ENCODE data around the gene MED4.

Gene MED4, protein sequence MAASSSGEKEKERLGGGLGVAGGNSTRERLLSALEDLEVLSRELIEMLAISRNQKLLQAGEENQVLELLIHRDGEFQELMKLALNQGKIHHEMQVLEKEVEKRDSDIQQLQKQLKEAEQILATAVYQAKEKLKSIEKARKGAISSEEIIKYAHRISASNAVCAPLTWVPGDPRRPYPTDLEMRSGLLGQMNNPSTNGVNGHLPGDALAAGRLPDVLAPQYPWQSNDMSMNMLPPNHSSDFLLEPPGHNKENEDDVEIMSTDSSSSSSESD

DNA sequence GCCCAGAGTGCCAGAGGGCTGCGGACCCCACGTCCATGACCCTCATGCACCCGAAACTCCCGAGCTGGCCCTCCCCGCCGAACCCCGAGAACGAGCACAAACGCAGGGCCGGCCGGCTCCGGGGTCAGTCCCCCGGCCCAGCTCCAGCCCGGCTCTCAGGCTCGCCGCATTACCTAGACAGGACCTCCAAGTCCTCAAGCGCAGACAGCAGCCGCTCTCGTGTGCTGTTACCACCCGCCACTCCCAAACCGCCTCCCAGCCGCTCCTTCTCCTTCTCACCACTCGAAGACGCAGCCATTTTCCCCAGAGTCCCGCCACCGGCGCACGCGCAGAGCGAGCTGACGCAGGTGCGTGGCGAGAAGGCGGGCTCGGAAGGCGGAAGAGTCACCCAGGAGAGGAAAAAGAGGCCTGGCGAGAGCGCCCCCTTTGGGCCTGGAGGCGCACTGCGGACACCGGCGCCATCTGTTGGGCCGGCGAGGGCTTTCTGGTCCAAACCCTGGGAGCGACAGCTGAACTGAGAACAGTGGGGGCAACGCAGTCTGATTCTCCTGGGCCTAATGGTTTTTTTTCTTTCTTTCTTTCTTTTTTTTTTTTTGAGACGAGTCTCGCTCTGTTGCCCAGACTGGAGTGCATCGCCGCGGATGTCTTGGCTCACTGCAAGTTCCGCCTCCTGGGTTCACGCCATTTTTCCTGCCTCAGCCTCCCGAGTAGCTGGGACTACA lies at the start of gene MED4:
MED4 (minus strand) TSS at position 324 of the 722 bp plus-strand sequence; CDS start at position 298, 26 bp downstream.
- peak; percentile 91 to 98 (median 93) for DNase-seq (ENCODE audit: low read depth in 3 of 3)

DNA sequence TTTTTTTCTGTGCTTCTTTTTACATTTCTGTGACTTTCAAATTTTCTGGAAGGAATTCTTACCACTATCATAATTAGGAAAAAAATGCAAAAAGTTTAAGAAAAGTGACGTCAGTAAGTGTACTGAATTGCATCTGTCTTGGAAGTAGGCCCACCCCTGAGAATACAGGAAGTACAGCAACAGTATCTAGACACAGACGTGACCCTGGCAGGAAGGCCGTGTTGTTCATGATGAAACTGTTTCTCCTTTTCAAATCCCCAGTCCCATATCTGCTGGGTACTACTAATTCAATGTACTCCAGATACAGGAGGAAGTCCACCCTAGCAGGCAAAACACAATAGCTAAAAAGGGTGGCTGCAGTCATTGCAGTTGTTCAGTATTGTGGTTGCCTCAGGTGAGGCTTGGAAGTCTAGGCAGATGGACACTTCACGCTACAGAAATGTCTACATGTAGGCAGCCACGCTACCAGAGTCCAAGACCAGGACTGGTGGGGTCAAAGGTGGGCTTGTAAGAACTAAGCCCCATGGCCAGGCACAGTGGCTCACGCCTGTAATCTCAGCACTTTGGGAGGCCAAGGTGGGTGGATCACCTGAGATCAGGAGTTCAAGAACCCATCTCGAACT lies 49.6 kb upstream of the MED4 start:
- no peak for DNase-seq (ENCODE audit: low read depth in 3 of 3)

DNA sequence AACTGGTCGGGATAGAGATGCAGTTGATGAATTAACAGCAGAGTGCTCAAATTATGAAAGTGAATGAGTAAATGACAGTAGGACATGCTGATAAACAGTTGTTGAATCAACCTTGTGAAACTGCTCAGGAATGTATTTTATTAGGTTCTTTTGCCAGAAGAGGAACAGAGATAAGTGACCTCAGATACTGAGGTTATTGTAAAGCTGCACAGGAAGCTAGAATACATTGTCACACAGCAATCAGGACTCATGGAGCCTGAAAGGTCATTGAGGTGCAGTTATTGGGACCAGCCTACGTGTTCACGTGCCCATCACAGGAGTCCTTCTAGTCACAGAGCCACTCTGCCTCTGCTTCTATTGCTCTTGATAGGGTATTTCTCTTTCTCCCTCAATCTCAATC lies 47.5 kb upstream of the MED4 start:
- DNase-seq (ENCODE audit: low read depth in 3 of 3), result no peak

DNA sequence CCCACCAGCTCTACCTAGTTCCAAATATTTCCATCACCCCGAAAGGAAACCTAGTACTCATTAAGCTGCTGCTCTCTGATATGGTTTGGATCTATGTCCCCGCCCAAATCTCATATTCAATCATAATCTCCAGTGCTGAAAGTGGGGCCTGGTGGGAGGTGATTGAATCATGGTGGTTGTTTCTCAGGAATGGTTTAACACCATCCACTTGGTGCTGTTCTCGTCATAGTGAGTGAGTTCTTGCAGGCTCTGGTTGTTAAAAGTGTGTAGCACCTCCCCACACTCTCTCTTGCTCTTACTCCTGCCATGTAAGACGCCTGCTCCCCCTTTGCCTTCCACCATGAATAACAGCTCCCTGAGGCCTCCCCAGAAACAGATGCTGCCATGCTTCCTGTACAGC lies 43.4 kb upstream of the MED4 start:
- peak in 2 of 3 donors; percentile 28 to 34 for DNase-seq (ENCODE audit: low read depth in 3 of 3)

DNA sequence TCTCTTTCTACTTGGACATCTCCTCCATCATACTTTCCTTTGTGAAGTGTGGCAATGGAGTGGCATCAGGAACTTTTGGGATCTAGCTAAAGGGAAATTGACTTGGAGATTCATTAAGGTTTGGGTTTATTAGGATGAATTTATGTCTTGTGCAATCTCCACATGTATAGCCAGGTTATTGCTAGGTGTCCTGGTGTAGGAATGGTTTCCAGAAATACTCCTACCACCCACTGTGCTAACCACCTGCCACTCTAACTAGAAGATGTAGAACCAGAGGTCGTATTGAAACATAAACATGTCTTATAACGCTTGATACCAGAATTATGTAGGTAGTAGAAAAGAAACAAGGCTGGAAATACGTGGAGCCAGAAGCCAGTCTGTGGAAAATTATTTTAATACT lies 38.1 kb upstream of the MED4 start:
- no peak for DNase-seq (ENCODE audit: low read depth in 3 of 3)

DNA sequence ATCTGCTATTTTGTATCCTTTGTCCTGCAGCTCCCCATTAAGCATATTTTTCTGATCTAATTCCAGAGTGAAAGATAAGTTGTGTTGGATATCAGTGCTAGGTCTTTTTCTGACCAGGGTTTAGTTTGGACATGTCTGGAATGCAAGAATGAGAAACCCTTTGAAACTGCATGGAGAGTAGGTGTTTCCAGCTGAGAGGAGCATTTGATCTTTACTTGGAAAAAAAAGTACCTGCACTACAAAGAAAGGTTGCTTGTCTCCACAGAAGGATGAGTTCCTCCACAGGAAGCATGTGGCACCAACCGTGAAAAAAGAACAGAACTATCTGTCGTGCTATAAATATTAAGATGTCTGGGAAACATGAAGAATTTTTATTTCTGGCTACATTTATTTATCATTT lies 36.6 kb upstream of the MED4 start:
- no peak for DNase-seq (ENCODE audit: low read depth in 3 of 3)

DNA sequence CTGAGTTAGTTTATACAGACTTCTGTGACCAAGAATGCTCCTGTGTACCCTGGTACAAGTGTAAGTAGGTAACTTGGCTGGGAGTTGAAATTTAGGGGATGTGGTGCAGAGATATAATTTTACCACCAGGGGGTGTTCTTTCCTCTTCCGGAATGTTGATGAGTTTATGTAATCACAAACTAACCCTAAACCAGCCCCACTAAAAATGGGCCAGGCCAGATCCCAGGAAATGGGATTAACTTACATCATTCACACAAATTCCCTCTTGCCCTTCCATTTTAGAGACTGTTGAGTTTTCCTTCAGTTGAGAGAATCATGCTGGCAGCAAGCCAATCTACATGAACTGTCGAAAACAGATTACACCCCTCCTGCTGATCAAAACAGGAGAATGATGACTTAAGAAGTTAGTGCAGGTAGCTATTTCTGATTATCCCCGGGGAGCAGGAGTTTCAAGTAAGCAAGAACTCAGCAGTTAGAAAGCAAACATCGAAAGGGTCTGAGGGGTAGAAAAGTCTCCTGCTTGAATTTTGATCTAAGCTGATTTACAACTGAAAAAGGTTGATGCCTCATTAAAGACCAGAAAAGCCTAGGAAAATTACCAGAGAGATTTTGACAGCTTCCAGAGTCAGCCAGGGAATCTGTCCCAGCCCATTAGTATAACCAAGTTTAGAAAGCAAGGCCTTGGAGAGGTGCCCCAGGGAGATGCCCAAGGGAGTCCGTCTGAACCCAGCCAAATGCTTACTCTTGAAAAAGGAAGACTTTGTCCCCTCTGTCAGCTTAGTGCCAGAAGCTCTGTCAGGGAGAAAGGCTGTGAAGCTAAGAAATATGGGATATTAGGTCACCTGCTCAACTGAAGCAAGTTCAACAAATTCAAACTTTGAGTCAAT lies 32.3 kb upstream of the MED4 start:
- DNase-seq (ENCODE audit: low read depth in 3 of 3), result peak in 1 of 3 donors; percentile 5

DNA sequence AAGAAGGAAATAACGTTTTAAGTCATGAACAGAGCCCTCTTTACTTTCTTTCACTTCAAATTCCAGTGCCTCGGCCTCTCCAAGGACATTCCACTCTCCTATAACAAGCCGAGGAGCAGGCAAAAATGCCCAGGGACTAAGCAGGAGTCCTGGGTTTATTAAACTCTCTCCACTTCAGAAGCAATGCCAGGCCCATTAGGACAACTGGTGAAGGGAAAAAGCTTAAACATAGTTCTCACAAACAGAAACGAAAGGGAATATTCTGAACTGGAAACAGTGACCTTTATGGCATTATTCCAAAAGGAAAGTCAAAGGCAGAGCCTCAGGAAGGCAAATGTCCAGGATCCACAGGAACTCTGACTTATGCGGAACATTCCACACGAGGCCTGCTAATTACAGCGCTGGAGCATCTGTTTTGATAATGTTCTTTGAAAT lies 30.9 kb upstream of the MED4 start:
- DNase-seq (ENCODE audit: low read depth in 3 of 3), result no peak

DNA sequence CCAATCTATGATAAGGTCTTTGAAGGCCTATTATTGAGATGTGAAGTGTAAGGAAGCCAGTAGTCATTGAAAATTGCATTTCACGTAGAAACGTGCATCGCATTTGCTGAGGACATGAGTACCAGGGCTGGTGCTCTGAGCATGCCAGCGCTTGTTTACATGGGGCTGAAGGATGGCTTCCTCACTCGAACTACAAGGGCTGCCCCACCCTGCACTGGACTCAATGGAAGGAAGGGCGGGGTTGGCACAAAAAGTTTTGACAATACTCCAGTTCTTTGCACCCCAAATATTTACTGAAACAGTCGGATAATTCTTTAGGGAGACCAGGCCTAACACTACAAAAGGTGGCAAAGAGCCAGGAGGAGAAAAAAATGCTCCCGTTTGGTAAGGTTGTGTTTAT lies 28.9 kb upstream of the MED4 start:
- DNase-seq (ENCODE audit: low read depth in 3 of 3), result no peak

DNA sequence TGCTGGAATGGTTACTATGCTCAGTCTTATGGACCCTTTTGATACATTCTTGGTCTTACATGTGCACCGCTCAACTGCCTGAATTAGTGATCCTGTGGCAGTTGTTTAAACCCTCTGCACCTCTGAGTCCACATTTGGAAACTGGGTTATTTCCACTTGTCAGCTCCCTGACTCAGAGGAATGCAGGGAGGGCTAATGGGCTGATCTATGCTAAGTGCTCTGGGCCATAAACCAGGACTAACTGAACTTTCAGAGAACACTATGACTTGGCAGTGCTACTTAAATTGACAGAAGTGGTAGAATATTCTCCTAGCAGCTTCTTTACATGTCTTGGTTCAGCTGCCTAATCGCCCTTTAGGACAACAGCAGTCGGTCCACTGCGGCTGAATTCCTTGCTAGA lies 26.8 kb upstream of the MED4 start:
- no peak for DNase-seq (ENCODE audit: low read depth in 3 of 3)

DNA sequence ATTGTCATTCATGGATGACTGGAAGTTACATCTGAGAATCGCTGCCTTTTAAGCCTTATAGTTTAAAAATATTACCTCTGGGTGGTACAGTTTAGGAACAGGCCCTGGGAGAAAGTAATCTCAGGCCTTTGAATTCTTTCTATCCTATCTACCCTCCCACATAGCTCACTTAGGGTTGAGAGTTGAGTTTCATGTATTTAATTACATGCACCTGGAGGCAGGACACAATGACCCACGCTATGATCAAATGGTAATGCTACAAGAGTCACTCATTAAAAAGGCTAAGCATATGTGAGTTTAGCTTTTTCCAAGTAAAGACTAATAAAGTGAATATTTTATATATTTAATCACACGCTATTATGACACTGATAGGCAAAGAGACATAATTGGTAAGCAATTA lies 25.3 kb upstream of the MED4 start:
- DNase-seq (ENCODE audit: low read depth in 3 of 3), result no peak

DNA sequence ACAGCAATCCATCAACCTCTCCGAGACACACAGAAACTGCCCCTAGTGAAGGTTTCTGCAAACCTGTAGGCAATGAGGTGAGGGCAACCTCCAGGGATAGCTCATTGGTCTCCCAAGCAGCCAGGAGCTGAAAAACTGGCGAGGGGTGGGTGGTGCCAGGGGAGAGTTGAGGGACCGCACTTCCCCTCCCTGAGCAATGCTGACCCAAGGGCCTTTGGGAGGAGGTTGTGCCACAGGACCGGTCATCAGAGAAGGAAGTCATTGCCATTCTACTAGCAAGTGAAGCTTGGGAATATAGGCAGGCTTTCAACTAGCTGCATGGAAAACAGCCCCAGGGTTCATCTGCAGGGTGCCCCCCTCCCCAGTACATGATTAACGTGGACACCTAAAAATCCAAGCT lies 23.1 kb upstream of the MED4 start:
- DNase-seq (ENCODE audit: low read depth in 3 of 3), result no peak

DNA sequence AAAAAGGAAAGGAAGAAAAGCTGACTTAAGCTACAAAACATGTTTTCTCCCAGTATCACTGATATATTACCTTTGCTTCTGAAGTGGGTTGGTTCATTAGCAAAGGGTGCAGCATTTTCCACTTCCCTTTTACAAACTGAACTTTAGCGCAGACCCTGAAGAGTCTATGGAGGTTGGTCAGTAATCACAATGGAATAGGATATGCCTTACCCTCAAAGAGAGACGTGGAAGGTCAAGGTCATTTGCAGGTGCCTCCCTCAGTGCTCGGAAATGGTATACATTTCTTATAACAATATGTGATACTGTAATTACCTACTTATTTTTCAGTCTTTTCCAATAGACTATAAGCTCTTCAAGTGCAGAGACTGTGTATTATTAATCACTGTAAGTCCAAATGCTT lies 21.9 kb upstream of the MED4 start:
- no peak for DNase-seq (ENCODE audit: low read depth in 3 of 3)

DNA sequence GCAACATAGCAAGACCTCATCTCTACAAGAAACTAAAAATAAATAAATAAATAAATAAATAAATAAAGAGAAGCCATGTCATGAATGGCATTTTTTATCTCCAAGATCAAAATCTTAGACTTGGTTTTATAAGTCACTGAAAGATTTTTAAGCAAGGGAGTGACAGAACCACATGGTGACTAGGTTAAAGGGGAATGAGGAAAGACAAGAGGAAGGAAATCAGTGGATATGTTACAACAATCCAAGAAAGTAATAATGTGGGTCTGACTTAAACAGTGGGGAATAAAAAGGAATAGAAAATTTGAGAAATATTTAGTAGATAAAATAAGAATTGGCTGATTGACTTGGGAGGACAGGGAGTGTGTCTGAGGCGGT lies 18.8 kb upstream of the MED4 start:
- no peak for DNase-seq (ENCODE audit: low read depth in 3 of 3)

DNA sequence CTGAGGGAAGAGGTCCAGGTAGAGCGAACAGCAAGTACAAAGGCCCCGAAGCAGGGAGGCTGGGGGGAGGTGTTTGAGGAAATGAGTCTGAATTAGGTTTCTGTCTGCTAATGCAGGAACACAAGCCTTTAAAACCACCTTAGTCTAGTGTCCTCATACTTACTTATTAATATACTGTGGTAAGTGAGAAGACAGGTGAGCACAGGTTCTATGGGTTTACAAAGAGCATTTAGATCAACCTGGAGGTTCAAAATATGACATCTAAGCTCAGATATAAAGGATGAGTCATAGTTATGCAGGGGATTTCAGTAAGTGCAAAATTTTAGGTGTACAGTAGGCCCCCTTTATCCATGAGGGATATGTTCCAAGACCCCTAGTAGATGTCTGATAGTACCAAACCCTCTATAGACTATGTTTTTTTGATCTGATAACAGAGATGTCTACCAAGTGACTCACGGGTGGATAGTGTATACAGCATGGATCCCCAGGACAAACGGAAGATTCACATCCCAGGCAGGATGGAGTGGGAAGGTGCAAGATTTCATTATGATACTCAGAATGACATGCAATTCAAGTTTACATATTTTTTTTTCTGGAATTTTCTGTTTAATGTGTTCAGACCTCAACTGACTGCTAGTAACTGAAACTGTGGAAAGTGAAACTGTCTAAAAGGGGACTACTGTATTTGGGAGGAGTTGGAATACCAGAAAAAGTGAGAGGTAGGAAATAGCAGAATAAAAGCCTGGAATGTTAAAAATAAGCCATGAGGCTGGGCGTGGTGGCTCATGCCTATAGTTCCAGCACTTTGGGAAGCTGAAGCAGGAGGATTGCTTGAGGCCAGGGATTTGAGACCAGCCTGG lies 18.2 kb upstream of the MED4 start:
- DNase-seq (ENCODE audit: low read depth in 3 of 3), result no peak

DNA sequence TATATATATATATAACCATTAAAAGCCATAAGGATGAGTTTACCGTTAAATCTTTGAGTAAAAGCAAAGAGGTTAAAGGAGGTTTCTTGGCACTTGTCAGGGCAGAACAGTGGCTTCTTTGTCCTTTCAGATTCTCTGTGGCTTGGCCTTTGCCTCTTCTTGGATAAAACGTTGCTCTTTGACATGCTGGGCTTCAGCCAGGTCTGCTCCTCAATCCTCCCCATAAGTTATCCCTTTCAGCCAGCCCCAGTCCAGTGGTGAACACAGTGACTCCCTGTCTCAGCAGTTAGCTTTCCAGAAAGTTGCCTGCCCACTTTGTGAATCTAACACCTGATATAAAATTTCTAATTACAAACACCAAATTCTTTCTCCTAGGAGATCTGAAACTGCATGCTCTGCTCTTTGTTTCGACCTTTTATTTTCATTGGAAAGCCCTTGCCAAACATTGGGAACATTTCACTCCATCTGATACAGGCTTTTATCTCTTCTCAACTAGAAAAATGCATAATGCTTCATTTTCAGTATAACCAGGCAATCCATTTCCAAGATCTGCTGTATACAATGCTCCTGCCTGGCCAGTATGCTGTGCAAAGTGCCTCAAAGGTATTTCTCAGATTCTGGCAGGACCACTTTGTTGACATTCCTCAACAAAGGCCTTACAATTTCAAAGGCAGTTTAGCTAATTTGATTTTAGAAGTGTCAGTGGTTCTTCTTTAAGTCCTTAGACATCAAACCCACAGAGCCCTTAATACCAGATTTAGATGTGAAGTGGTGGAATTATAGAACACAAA lies 16.2 kb upstream of the MED4 start:
- no peak for DNase-seq (ENCODE audit: low read depth in 3 of 3)

DNA sequence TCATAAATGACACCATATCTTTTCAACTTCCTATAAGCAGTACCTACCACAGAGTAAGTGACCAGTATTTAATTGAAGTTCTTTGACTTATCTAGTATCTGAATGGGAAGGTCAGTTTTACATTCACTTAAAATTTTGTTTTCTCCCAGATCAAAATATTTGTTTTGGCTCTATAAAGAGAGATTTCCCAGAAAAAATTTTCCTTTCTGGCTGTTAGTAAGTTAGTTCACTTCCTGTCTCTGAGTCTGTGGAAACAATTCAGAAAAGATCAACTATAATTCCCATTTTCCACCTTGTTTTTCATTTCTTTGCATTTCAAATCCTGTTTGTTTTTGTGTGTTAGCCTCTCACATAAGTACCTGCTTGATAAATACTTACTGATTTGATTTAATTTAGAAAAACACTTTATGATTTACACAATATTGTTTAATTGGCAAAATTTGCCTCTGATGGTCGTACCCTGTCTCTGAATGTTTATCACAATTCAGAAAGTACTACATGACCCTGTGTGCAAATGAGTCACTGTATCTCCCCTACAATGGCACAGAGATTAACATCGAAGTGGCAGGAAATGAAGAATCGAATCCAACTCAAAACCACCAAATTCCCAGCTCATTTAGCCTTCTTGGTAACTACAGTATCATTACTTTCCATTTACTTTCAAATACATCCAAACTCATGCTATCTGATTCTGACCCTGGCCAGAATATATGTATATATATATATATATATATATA lies 15.4 kb upstream of the MED4 start:
- no peak for DNase-seq (ENCODE audit: low read depth in 3 of 3)

DNA sequence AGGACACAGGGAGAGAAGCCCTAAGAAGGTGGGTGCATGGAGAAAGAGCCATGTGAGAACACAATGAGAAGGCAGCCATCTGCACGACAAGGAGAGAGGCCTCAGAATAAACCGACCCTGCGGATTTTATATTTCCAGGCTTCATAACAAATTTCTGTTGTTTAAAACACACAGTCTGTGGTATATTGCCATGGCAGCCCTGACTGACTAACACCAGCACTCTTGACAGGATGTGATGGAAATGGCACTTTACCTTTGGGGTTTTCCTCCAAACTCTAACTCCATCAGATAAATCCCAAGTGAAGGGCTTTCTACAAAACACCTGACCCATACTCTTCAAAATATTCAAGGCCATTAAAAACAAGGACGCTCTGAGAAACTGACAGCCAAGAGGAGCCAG lies 13.2 kb upstream of the MED4 start:
- no peak for DNase-seq (ENCODE audit: low read depth in 3 of 3)

DNA sequence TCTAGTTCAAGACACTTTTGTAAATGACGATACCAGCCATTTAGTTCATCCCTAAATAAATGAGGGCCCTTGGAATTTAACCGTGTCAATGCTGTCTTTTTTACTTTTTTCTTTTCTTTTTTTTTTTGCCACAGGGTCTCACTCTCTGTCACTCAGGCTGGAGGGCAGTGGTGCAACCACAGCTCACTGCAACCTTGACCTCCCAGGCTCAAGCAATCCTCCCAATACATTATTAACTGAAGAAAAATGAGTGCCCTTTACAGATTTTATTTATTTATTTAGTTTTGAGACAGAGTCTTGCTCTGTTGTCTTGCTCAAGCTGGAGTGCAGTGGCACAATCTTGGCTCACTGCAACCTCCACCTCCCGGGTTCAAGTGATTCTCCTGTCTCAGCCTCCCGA lies 2.9 kb upstream of the MED4 start:
- DNase-seq (ENCODE audit: low read depth in 3 of 3), result no peak

DNA sequence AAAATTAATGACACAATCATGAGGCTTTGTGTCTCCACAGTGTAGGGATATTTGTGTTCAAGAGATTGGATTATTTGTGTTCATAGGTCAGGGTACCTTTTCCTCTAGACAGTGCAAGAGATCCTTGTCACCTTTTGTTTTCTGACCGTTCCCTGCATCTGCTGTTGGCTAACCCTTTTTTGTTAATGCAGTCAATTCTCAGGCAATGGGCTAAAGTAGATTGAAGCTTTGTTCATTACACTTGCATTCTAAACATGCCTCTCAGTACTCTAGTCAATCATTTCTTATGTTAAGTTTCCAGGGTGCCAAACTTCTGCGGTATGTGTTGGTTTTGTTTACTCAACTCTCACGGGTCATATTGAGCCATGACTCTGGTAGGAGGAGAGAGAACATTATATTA lies 1.8 kb upstream of the MED4 start:
- DNase-seq (ENCODE audit: low read depth in 3 of 3), result no peak

All from stimulated activated CD4-positive, alpha-beta T cell treated with anti-CD3 and anti-CD28 coated beads, TNF-alpha, amount 100 ng/mL, for 48 hours (primary cell).